ENCODE results near the gene SH3YL1.
"Not testable (repeated sequence)": the region's sequence is repeated elsewhere in the genome, so short reads cannot be mapped to it uniquely, and the experiment has no call there.

SH3YL1 gene

GRCh38 chr2:175880-176820, 87.7 kb downstream of the SH3YL1 start:
- no peak for TF ChIP-seq CTCF (IDR thresholded peaks at IDR 0.05; ENCODE audit: low read depth, low read length, missing control alignments)
- peak; percentile 2 for DNase-seq (ENCODE audit: extremely low read depth, low read depth)
- no peak overlapping the region for H3K4me3 ChIP-seq (replicated peaks; ENCODE audit: low read depth, low read length)

DNA sequence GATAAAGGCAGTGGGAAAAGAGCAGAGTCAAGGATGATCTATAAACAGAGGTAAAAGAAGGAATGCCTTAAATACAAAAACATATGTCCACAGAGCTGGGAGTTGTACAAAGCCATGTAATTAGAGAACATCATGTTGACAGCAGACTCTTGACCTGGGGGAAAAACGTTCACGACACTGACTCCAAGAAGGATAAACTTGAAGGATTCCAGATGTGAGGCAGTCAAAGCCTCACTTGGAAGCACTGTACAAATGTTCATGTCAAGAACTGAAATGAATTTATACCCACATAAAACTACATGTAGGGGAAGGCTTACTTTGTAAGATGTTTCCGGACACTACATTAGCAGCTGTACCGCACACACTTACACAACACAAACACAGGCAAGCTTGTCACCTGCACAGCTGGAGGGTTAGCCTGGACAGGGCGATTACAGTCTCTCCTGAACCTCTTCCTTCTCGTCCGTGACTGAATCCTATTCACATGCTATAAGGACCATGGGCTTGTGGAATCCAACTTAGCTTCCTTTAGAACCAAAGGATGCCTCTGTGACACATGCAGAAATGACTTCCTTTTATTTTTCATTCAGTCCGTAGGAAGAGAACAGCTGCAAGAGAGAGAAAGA, 88.6 kb downstream of the SH3YL1 start:
- no peak overlapping the region for H3K4me3 ChIP-seq (replicated peaks; ENCODE audit: low read depth, low read length)
- DNase-seq (ENCODE audit: extremely low read depth, low read depth), result no peak
- no peak for TF ChIP-seq CTCF (IDR thresholded peaks at IDR 0.05; ENCODE audit: low read depth, low read length, missing control alignments)

GRCh38 chr2:172120-172519, 91.7 kb downstream of the SH3YL1 start:
- not testable (repeated sequence) for H3K4me3 ChIP-seq (replicated peaks; ENCODE audit: low read depth, low read length); DNase-seq (ENCODE audit: extremely low read depth, low read depth)

DNA sequence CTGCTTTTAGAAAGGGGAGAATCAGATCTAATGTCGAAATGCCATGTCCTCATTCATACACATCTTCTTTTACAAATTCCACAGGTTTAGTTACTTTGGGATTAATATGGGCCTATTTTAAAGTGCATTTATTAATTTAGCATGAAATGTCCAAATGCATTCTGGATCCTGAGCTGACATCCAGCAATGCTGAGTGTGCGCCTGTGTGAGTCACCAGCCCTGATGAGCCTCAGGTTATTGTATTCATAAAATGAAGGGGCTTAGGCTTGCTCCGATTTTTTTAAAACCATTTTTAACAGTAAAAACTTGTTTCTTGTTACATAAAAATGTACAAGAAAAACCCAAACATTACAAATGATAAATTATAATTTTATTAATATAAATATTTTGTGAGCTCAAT, 94.1 kb downstream of the SH3YL1 start:
- DNase-seq (ENCODE audit: extremely low read depth, low read depth), result no peak

More for the DNA sequence above, 94.1 kb downstream of the SH3YL1 start:
- no peak overlapping the region for H3K4me3 ChIP-seq (replicated peaks; ENCODE audit: low read depth, low read length)
- no peak for TF ChIP-seq CTCF (IDR thresholded peaks at IDR 0.05; ENCODE audit: low read depth, low read length, missing control alignments)
